ENCODE data around the gene C1orf210.

Gene C1orf210

DNA sequence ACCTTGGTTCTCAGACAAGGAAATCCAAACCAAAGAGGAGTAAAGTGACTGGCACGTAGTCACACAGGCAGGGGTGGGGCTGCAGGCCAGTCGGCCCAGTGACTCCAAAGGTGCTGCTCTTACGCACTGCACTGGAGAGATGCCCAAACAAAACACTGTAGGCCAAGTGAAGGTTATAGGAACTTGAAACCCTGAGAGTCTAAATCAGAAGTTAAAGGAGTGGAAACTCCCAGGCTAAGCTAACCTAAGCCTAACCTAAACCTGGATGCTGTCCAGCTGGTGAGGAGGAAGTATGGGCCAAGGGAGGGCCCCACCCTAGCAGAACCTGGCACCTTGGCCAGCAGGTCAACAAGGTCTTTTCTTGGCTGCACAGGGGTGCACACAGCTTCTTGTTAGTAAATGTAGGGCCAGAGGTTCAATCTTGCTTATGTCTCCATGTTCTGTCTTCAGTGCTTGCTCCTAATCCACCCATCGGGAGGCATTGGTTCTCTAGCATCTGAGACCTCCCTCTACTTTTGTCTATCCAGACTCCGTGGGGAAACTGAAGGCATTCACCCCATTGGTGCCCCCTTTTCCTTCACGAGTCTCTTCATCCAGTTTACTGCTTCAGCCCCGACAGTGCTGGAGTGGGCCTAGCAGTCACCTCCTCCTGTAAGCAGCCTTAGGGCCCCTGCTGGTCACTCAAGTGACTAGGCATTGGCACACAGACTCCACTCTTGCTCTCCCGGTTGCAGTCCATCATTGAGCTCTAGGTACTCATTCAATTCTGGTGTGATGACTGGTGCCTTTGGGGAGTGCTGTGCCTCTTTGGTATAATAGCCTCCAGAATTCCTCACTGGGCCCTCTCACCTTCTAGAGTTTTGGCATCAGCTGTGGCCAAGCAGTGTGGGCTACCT is 28.5 kb downstream of the C1orf210 start:
- no peak overlapping the region for H3K4me3 ChIP-seq (replicated peaks; ENCODE audit: low read depth, low read length)
- TF ChIP-seq CTCF (IDR thresholded peaks at IDR 0.05; ENCODE audit: low read length, missing control alignments): no peak
- no peak for DNase-seq (ENCODE audit: low read depth)

DNA sequence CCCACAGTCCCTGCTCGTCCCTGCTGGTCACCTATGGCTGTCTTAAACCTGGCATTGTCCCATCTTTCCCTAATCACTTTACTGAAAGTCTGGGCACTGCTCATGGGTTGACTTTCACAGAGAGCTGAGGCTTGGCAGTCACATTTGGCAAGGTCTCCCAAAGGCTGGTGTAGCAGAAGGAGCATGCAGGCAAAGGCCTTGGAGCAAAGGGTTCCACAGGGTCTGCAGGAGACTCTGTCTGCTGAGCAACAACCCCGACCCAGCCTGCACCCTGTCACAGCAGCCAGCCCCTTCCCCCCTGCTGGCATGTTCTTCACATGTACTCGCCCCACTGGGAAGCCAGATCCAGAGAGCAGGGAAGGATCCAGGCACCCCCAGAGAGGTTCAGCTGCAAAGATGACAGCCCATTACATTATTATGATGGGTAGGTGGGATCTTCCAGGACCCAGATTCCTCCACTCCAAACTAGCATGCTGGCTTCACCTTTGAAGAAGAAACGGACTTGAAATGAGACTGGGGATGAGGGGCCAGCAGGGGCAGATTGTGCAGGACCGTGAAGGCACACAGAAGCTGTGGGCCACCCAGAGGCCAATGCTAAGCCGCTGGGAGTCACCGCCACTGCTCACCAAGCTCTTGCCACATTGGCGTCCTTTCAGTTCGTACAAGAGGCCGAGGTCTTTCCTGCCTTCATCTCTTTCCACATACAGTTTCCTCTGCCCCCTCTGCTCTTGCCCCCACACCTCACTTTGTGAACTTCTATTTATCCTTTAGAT is 29.8 kb downstream of the C1orf210 start:
- TF ChIP-seq CTCF (IDR thresholded peaks at IDR 0.05; ENCODE audit: low read length, missing control alignments): no peak
- no peak for DNase-seq (ENCODE audit: low read depth)
- H3K4me3 ChIP-seq (replicated peaks; ENCODE audit: low read depth, low read length): no peak overlapping the region

DNA sequence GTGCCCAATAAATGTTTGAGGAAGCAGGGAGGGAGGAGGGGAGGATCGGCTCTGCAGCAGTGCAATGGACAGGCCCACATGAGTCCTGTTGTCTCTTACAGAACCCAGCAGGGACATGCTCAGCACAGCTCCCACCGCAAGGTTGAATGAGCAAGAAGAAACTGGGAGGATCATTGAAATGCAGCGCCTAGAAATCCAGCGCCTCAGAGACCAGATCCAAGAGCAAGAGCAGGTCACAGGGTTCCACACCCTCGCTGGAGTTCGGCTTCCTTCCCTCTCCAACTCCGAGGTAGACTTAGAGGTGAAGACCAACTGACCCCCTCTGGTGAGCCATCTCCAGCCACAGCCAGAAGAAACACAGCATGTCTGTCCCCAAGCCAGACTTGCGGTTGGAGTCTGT is 31.5 kb downstream of the C1orf210 start:
- TF ChIP-seq CTCF (IDR thresholded peaks at IDR 0.05; ENCODE audit: low read length, missing control alignments): no peak
- no peak for DNase-seq (ENCODE audit: low read depth)
- no peak overlapping the region for H3K4me3 ChIP-seq (replicated peaks; ENCODE audit: low read depth, low read length)

GRCh38 chr1:43253173-43253572 is 32.2 kb downstream of the C1orf210 start:
- no peak for TF ChIP-seq CTCF (IDR thresholded peaks at IDR 0.05; ENCODE audit: low read length, missing control alignments)
- no peak overlapping the region for H3K4me3 ChIP-seq (replicated peaks; ENCODE audit: low read depth, low read length)
- no peak for DNase-seq (ENCODE audit: low read depth)

- no peak overlapping the region for H3K4me3 ChIP-seq (replicated peaks; ENCODE audit: low read depth, low read length)
- no peak for DNase-seq (ENCODE audit: low read depth)
- TF ChIP-seq CTCF (IDR thresholded peaks at IDR 0.05; ENCODE audit: low read length, missing control alignments): no peak
These were observed 33.2 kb downstream of the C1orf210 start for GRCh38 chr1:43252225-43252624.

DNA sequence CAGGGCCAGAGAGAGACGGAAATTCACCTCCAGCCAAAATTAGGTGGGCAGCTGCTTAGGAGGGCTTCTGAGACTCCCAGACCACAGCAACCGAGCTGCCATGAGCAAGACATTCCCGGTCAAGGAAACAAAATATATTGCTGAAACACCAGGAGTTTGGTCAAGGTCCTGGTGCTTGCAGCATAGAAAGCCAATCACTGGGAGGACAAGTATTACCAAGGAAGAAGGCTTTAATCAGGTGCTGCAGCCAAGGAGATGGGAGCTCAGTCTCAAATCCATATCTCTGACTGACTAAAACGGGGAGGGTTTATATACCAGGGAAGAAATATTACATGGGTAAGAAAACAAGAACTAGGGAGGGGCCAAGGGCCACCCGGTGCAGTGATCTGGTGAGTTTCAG is 34.4 kb downstream of the C1orf210 start:
- DNase-seq (ENCODE audit: low read depth): no peak
- no peak overlapping the region for H3K4me3 ChIP-seq (replicated peaks; ENCODE audit: low read depth, low read length)
- no peak for TF ChIP-seq CTCF (IDR thresholded peaks at IDR 0.05; ENCODE audit: low read length, missing control alignments)

Data from fibroblast of pulmonary artery (primary cell).